Testis (tissue), 3 donors: ENCODE data around the gene CLCN6. TPM values are rescaled to one million over a fixed set of nuclear protein-coding genes. Genes with fewer than 3 reads are reported as not detected.

Experiments
- DNase-seq: peaks from one replicate; pipeline ENCODE4 v3.0.0-alpha.2; 2019
- H3K27ac ChIP-seq, 2 donors: fragments of 200-600 bp; sonication (generic); one replicate each; pipeline ENCODE4 v1.5.1; 2019
- H3K27me3 ChIP-seq: fragments of 200-600 bp; sonication (generic); one replicate; pipeline ENCODE4 v1.5.1; 2019
- H3K36me3 ChIP-seq: fragments of 200-600 bp; sonication (generic); one replicate; pipeline ENCODE4 v1.5.1; 2017; ENCODE audit warnings: low read depth; ENCODE audit errors: missing control alignments
- H3K4me1 ChIP-seq: fragments of 200-600 bp; sonication (generic); one replicate; pipeline ENCODE4 v1.5.1; 2019
- H3K4me3 ChIP-seq, 2 donors: fragments of 200-600 bp; sonication (generic); one replicate each; pipeline ENCODE4 v1.5.1; 2017 to 2019
- H3K9me3 ChIP-seq: fragments of 200-600 bp; sonication (generic); one replicate; pipeline ENCODE4 v1.5.1; 2017
- CTCF ChIP-seq, 3 experiments: fragments of 450-650 bp in 2 of 3; fragments of 200-600 bp in 1 of 3; sonication (generic) in 1 of 3; IDR thresholded peaks; one replicate each; pipeline ENCODE4 v1.5.1; 2016 to 2019; ENCODE audit warnings: antibody characterized with exemption in 3 of 3, mild to moderate bottlenecking in 2 of 3, moderate library complexity in 1 of 3
- POLR2A ChIP-seq: fragments of 450-650 bp; IDR thresholded peaks from one replicate; pipeline ENCODE4 v1.6.1; 2017; ENCODE audit warnings: antibody characterized with exemption, mild to moderate bottlenecking, moderate library complexity
- WGBS, 2 donors: methylation state at CpG; one replicate each; pipeline ENCODE4 v1.1.5; 2018; 5-methylcytosine and 5-hydroxymethylcytosine counted together
- intact Hi-C: fragments of 100-400 bp; cut with DNase I; formaldehyde crosslinking; loops from one replicate; pipeline ENCODE4 v1.15.1; 2023; ENCODE audit warnings: low total_unique reads
- polyA plus RNA-seq: library from polyadenylated mRNA; stranded (reverse); fragments of 350-450 nt; fragmentation: Illumina TruSeq; extraction: RNeasy Lipid Tissue Mini Kit (QIAGEN cat#74804); gene quantifications from one replicate; pipeline ENCODE4 v1.2.3, GENCODE V29; 2014; ENCODE audit warnings: low read depth, low replicate concordance; ENCODE audit not compliant: insufficient read depth
- total RNA-seq, 2 donors: library from RNA; depleted of rRNA; stranded (reverse); fragments of >200 nt; gene quantifications; one replicate each; pipeline ENCODE4 v1.2.3, GENCODE V29; 2016

Gene CLCN6
- total and polyA plus RNA-seq, 3 donors from 2014 or later: 47.9 to 91.7 (median 57.1) TPM

DNA sequence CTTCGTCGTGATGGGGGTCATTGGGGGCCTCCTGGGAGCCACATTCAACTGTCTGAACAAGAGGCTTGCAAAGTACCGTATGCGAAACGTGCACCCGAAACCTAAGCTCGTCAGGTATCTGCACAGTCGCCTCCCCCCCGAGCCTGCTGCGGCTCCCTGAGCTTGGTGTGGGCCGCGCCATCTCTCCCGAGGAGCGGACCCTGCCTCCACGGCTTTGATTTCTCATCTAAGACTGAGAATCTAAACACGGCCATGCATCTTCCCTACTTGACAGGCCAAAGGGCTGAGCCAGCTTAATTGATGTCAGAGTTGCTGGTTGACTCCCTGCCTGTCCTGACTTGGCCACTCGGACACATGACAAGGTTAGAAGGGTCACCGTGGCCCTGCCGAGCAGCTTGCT lies 22.5 kb downstream of the CLCN6 start:
- no peak overlapping the region for H3K27ac ChIP-seq
- H3K4me3 ChIP-seq: no peak overlapping the region
- H3K36me3 ChIP-seq: no peaks in the 10 kb centered on the region
- WGBS, 2 donors: 89 to 93% methylated on average over 19 of the region's 19 CpGs
- no peak for DNase-seq
- H3K27me3 ChIP-seq: no peaks in the 10 kb centered on the region
- TF ChIP-seq POLR2A (no peak), CTCF (IDR thresholded peaks at IDR 0.05) (no peak)
- H3K4me1 ChIP-seq: no peaks in the 10 kb centered on the region
- H3K9me3 ChIP-seq: no peaks in the 10 kb centered on the region
- intact Hi-C loops: no loop called here

GRCh38 chr1:11831945-11832725 lies 26.1 kb downstream of the CLCN6 start:
- H3K36me3 ChIP-seq: no peaks in the 10 kb centered on the region
- WGBS, 2 donors: 82 to 88% methylated on average over 7 to 9 of the region's 9 CpGs
- DNase-seq: no peak

GRCh38 chr1:11833497-11833896 lies 27.5 kb downstream of the CLCN6 start:
- Histone ChIP-seq H3K9me3 (no peaks in the 10 kb centered on the region), H3K27me3 (no peaks in the 10 kb centered on the region), H3K4me1 (no peaks in the 10 kb centered on the region), H3K4me3 (no peak overlapping the region), H3K36me3 (no peaks in the 10 kb centered on the region), H3K27ac (no peak overlapping the region)
- no peak for DNase-seq
- 88 to 91% methylated on average over 8 of the region's 8 CpGs for WGBS, 2 donors
- TF ChIP-seq POLR2A (no peak), CTCF (IDR thresholded peaks at IDR 0.05) (no peak)
- intact Hi-C loops: no loop called here

More at GRCh38 chr1:11831945-11832725, 26.1 kb downstream of the CLCN6 start:
- H3K9me3 ChIP-seq: no peaks in the 10 kb centered on the region
- TF ChIP-seq POLR2A: no peak
- no peak for TF ChIP-seq CTCF (IDR thresholded peaks at IDR 0.05)
- no peak overlapping the region for H3K27ac ChIP-seq
- intact Hi-C loops: no loop called here
- no peaks in the 10 kb centered on the region for H3K27me3 ChIP-seq
- H3K4me1 ChIP-seq: no peaks in the 10 kb centered on the region
- H3K4me3 ChIP-seq: no peak overlapping the region

DNA sequence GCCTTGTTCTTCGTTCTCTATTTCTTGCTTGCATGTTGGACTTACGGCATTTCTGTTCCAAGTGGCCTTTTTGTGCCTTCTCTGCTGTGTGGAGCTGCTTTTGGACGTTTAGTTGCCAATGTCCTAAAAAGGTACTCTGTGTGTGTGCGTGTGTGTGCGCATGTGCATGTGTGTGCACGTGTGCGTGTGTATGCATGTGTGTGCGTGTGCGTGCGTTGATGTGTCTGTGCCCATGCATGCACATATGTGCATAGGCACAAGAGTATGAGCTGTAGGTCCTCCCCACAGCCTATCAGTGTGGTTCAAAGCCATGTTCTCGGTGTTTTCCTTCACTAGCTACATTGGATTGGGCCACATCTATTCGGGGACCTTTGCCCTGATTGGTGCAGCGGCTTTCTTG lies 27.9 kb downstream of the CLCN6 start:
- Histone ChIP-seq H3K27ac (no peak overlapping the region), H3K9me3 (no peaks in the 10 kb centered on the region), H3K4me1 (no peaks in the 10 kb centered on the region), H3K27me3 (no peaks in the 10 kb centered on the region), H3K4me3 (no peak overlapping the region), H3K36me3 (no peaks in the 10 kb centered on the region)
- no peak for TF ChIP-seq CTCF (IDR thresholded peaks at IDR 0.05)
- no peak for TF ChIP-seq POLR2A
- DNase-seq: no peak
- WGBS, 2 donors: 95 to 96% methylated on average over 13 of the region's 13 CpGs
- intact Hi-C loops: no loop called here
